HL-60 (cell line): ENCODE measurements around the gene FMNL2.

Source experiments
- POLR2AphosphoS5 ChIP-seq: IDR thresholded peaks from 2 replicates; pipeline ENCODE4 v1.6.1; 2012; ENCODE audit warnings: low read depth
- REST ChIP-seq: IDR thresholded peaks from 2 replicates; pipeline ENCODE4 v1.6.1; 2012; ENCODE audit warnings: low read depth; ENCODE audit not compliant: insufficient replicate concordance
- TF ChIP-seq, protein P1 (sequence below): IDR thresholded peaks from one replicate; pipeline ENCODE4 v1.5.1; 2011; ENCODE audit warnings: low read length, control low read depth, inconsistent platforms; ENCODE audit not compliant: insufficient read depth

DNA sequence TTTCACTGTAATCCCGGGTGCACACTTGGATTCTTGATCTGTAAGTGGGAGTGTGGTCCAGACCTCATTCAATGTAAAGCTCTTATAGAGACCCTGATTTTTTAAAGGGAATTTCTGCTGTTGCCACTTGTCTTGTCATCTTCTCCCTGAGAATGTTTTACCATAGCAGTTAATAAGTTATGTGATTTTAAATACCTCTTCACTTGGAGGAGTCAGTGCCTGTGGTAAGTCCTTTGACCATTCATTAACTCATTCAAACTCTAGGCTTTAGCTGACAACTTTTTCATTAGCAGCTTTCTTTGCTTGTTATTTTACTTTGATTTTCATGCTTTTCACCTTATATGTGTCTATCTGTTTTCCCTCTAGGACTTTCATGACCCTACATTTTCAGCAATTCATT, 51.3 kb downstream of the FMNL2 start:
- TF ChIP-seq, protein P1, sequence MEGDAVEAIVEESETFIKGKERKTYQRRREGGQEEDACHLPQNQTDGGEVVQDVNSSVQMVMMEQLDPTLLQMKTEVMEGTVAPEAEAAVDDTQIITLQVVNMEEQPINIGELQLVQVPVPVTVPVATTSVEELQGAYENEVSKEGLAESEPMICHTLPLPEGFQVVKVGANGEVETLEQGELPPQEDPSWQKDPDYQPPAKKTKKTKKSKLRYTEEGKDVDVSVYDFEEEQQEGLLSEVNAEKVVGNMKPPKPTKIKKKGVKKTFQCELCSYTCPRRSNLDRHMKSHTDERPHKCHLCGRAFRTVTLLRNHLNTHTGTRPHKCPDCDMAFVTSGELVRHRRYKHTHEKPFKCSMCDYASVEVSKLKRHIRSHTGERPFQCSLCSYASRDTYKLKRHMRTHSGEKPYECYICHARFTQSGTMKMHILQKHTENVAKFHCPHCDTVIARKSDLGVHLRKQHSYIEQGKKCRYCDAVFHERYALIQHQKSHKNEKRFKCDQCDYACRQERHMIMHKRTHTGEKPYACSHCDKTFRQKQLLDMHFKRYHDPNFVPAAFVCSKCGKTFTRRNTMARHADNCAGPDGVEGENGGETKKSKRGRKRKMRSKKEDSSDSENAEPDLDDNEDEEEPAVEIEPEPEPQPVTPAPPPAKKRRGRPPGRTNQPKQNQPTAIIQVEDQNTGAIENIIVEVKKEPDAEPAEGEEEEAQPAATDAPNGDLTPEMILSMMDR = no peak
- TF ChIP-seq REST (no peak), POLR2AphosphoS5 (no peak)
